ENCODE measurements around the gene FPGS.

FPGS gene

DNA sequence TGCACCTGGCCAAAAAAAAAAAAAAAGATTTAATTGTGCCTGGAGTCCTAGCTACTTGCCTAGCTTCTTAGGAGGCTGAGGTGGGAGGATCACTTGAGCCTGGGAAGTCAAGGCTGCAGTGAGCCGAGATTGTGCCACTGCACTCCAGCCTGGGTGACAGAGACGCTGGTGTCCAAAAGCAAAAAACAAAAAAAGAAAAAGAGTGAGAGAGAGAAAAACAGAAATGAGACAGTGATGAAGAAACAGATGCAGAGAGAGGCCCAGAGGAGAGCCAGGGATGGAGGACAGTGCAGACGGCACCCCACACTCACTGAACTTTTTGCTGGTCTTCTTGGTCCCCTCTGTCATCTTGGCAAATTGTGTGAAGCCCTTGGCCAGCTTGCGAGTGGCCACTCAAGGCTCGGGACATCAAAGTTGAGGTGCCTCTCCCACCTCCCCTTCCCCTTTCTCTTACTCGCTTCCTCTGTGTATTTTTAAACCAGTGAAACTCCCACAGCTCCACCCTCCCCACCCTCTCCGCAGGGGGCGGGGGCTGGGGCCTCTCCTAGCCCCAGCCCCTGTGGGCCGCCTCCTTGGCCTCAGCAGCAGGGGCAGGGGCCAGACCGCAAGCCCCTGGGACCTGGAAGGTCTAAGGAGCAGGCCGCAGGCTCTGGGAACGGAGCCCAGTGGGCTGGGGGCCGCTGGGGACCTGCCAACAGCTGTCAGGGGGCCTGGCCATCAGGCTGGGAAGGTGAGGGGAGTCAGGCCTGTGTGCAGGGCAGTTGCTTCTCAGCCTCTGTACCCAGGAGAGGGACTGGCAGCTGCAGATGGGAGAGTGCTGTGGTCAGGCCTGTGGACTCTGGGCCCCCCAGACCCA, 24.2 kb upstream of the FPGS start, which contains the start of gene SH2D3C:
Gene SH2D3C, minus strand, starts transcription at position 387 of the 856 bp plus-strand sequence. Its CDS starts 39 bp downstream, at position 348.
- H3K14ac ChIP-seq (ENCODE audit: low read length in 2 of 2): no peak within 1 kb of the TSS
- H2BK15ac ChIP-seq (ENCODE audit: low read depth, poor library complexity, severe bottlenecking): peak within 1 kb of the TSS; percentile 15
- no peak within 1 kb of the TSS for H3K27ac ChIP-seq (ENCODE audit: low read length, poor library complexity, severe bottlenecking)
- no peak within 1 kb of the TSS for H4K91ac ChIP-seq (ENCODE audit: low read length)
- H3K36me3 ChIP-seq (ENCODE audit: control insufficient read depth in 1 of 2, insufficient read depth in 2 of 2, low read depth in 1 of 2, low read length in 2 of 2): no peaks in the 10 kb centered on the region
- no peak within 1 kb of the TSS for H2BK5ac ChIP-seq (ENCODE audit: low read depth, low read length, poor library complexity, severe bottlenecking)
- no peak within 1 kb of the TSS for H2AK5ac ChIP-seq (ENCODE audit: low read length, severe bottlenecking)
- H3K4me2 ChIP-seq (ENCODE audit: low read length, poor library complexity, severe bottlenecking): no peak within 1 kb of the TSS
- H3K27me3 ChIP-seq (ENCODE audit: control insufficient read depth in 1 of 2, insufficient read depth in 1 of 2, low read length in 2 of 2): peaks cover 14% of the 10 kb centered on the region in 2 experiments
- peaks cover 3% of the 10 kb centered on the region for H3K4me1 ChIP-seq (ENCODE audit: control insufficient read depth, insufficient read depth, low read depth, low read length)
- H3K9ac ChIP-seq (ENCODE audit: low read length): peak within 1 kb of the TSS; percentile 12
- H2BK12ac ChIP-seq (ENCODE audit: low read length in 2 of 2): peak within 1 kb of the TSS in 1 of 2 experiments; percentile 45
- H3K9me3 ChIP-seq (ENCODE audit: control insufficient read depth, low read length): no peaks in the 10 kb centered on the region
- H3K23ac ChIP-seq (ENCODE audit: low read length in 2 of 2): no peak within 1 kb of the TSS
- 57% methylated on average over 13 of the region's 13 CpGs for WGBS
- no peak for DNase-seq
- peak within 1 kb of the TSS in 1 of 2 experiments; percentile 51 for H3K4ac ChIP-seq (ENCODE audit: low read depth in 1 of 2, low read length in 2 of 2)
- no peak within 1 kb of the TSS for H3K18ac ChIP-seq (ENCODE audit: low read depth in 1 of 2, low read length in 2 of 2)
- H2AFZ ChIP-seq (ENCODE audit: low read depth, low read length): no peak within 1 kb of the TSS
- no peaks in the 10 kb centered on the region for H3K79me1 ChIP-seq (replicated peaks; ENCODE audit: low read length, poor library complexity, severe bottlenecking)
- no peak within 1 kb of the TSS for H4K8ac ChIP-seq (ENCODE audit: low read length)
- H2BK120ac ChIP-seq (ENCODE audit: low read depth, low read length): no peak within 1 kb of the TSS
- H3K4me3 ChIP-seq (ENCODE audit: insufficient read depth in 1 of 2, low read depth in 1 of 2, low read length in 2 of 2): no peak within 1 kb of the TSS

DNA sequence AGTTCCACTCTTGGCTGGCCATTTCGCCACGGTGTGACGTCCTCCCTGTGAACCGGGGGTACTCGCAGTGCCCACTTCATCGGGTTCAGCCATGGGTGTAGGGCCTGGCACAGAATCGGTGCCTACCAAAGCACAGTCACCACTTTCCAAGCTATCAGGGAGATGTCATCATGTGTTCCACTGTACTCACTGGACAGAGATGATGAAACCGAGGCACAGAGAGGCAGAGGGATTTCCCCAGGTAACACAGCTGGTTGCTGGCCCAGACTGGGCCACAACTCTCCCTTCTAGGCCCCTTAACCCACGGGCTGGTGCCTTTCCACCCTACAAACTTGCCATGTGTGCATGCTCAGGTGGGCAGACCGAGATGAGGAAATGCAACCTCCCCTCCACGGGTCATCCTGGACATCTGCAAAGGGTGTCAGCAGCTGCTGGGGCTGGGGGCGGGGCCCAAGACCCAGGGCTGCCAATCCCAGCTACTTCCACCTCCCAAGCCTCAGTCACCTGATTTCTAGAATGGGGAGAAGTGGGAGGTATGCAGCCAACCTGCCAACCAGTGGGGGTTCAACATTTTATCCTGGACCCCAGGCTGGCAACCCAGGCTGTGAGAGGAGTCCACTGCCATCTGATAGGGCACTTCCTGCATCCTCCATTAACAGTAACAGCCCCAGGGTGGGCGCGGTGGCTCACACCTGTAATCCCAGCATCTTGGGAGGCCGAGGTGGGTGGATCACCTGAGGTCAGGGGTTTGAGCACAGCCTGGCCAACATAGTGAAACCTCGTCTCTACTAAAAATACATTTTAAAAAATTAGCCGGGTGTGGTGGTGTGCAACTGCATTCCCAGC, 23.3 kb upstream of the FPGS start:
- Histone ChIP-seq H3K18ac (ENCODE audit: low read depth in 1 of 2, low read length in 2 of 2) (peak overlapping the region in 1 of 2 experiments; percentile 29), H3K36me3 (ENCODE audit: control insufficient read depth in 1 of 2, insufficient read depth in 2 of 2, low read depth in 1 of 2, low read length in 2 of 2) (no peaks in the 10 kb centered on the region), H2BK15ac (ENCODE audit: low read depth, poor library complexity, severe bottlenecking) (no peak overlapping the region), H4K8ac (ENCODE audit: low read length) (no peak overlapping the region), H3K27ac (ENCODE audit: low read length, poor library complexity, severe bottlenecking) (no peak overlapping the region), H3K27me3 (ENCODE audit: control insufficient read depth in 1 of 2, insufficient read depth in 1 of 2, low read length in 2 of 2) (peaks cover 9 to 14% of the 10 kb centered on the region in 2 experiments), H3K4me1 (ENCODE audit: control insufficient read depth, insufficient read depth, low read depth, low read length) (peaks cover 3% of the 10 kb centered on the region), H3K4ac (ENCODE audit: low read depth in 1 of 2, low read length in 2 of 2) (no peak overlapping the region), H3K4me3 (ENCODE audit: insufficient read depth in 1 of 2, low read depth in 1 of 2, low read length in 2 of 2) (no peak overlapping the region), H4K91ac (ENCODE audit: low read length) (no peak overlapping the region), H3K79me1 (replicated peaks; ENCODE audit: low read length, poor library complexity, severe bottlenecking) (no peaks in the 10 kb centered on the region), H2BK12ac (ENCODE audit: low read length in 2 of 2) (peak overlapping the region in 1 of 2 experiments; percentile 45), H3K9ac (ENCODE audit: low read length) (peak overlapping the region; percentile 12), H3K23ac (ENCODE audit: low read length in 2 of 2) (no peak overlapping the region), H3K4me2 (ENCODE audit: low read length, poor library complexity, severe bottlenecking) (no peak overlapping the region), H2AK5ac (ENCODE audit: low read length, severe bottlenecking) (no peak overlapping the region), H2BK120ac (ENCODE audit: low read depth, low read length) (no peak overlapping the region), H3K14ac (ENCODE audit: low read length in 2 of 2) (no peak overlapping the region), H2BK5ac (ENCODE audit: low read depth, low read length, poor library complexity, severe bottlenecking) (no peak overlapping the region), H2AFZ (ENCODE audit: low read depth, low read length) (no peak overlapping the region), H3K9me3 (ENCODE audit: control insufficient read depth, low read length) (no peaks in the 10 kb centered on the region)
- DNase-seq: peak; percentile 27
- WGBS: 83% methylated on average over 17 of the region's 17 CpGs

DNA sequence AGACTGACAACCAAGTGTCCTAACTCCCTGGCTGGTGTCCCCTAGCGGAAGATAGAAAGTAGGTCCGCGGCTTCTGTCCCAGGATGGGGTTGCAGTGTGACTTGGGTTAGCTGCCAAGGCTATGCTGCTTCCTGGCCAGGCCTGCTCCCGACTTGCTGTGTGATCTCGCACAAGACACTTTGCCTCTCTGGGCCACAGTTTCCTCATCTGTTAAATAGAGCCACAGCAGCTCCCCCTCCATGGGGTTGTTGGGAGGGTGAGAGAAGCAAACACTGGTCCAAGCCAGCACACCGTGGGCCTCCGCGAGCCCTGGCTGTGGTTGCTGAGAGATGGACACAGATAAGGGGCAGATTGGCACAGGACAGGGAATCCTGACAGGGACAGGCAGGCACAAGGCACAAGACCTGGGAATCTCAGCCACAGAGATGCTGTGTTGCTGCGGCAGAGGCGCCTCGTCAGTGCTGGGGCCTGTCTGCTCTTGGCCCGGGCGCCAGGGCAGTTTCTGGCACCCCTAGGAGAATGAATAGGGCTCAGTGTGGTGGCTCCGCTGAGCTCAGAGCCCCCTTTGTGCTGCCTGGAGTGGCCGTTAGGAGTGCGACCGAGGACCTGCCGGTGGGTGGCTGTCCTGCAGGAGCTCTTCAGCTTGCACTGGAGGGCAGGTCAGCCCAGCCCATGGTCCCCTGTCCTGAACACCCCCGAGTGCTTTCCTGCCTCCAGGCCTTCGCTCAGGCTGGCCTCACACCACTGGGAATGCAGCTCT, 22.4 kb upstream of the FPGS start:
- H3K9me3 ChIP-seq (ENCODE audit: control insufficient read depth, low read length): no peaks in the 10 kb centered on the region
- peaks cover 9 to 14% of the 10 kb centered on the region in 2 experiments for H3K27me3 ChIP-seq (ENCODE audit: control insufficient read depth in 1 of 2, insufficient read depth in 1 of 2, low read length in 2 of 2)
- no peak overlapping the region for H2AFZ ChIP-seq (ENCODE audit: low read depth, low read length)
- no peak for DNase-seq
- peak overlapping the region; percentile 52 for H2BK15ac ChIP-seq (ENCODE audit: low read depth, poor library complexity, severe bottlenecking)
- no peak overlapping the region for H2BK12ac ChIP-seq (ENCODE audit: low read length in 2 of 2)
- no peaks in the 10 kb centered on the region for H3K36me3 ChIP-seq (ENCODE audit: control insufficient read depth in 1 of 2, insufficient read depth in 2 of 2, low read depth in 1 of 2, low read length in 2 of 2)
- H3K9ac ChIP-seq (ENCODE audit: low read length): no peak overlapping the region
- no peak overlapping the region for H3K4ac ChIP-seq (ENCODE audit: low read depth in 1 of 2, low read length in 2 of 2)
- no peak overlapping the region for H3K23ac ChIP-seq (ENCODE audit: low read length in 2 of 2)
- whole genome bisulfite sequencing: 86% methylated on average over 18 of the region's 20 CpGs
- no peak overlapping the region for H3K4me3 ChIP-seq (ENCODE audit: insufficient read depth in 1 of 2, low read depth in 1 of 2, low read length in 2 of 2)
- peak overlapping the region; percentile 25 for H4K91ac ChIP-seq (ENCODE audit: low read length)
- H4K8ac ChIP-seq (ENCODE audit: low read length): no peak overlapping the region
- no peaks in the 10 kb centered on the region for H3K79me1 ChIP-seq (replicated peaks; ENCODE audit: low read length, poor library complexity, severe bottlenecking)
- H3K14ac ChIP-seq (ENCODE audit: low read length in 2 of 2): no peak overlapping the region
- no peak overlapping the region for H3K27ac ChIP-seq (ENCODE audit: low read length, poor library complexity, severe bottlenecking)
- no peak overlapping the region for H2BK5ac ChIP-seq (ENCODE audit: low read depth, low read length, poor library complexity, severe bottlenecking)
- H3K4me1 ChIP-seq (ENCODE audit: control insufficient read depth, insufficient read depth, low read depth, low read length): peaks cover 3% of the 10 kb centered on the region
- no peak overlapping the region for H3K4me2 ChIP-seq (ENCODE audit: low read length, poor library complexity, severe bottlenecking)
- H2AK5ac ChIP-seq (ENCODE audit: low read length, severe bottlenecking): no peak overlapping the region
- H2BK120ac ChIP-seq (ENCODE audit: low read depth, low read length): no peak overlapping the region
- H3K18ac ChIP-seq (ENCODE audit: low read depth in 1 of 2, low read length in 2 of 2): no peak overlapping the region
